ENCODE data around the gene SLC25A22.

DNA sequence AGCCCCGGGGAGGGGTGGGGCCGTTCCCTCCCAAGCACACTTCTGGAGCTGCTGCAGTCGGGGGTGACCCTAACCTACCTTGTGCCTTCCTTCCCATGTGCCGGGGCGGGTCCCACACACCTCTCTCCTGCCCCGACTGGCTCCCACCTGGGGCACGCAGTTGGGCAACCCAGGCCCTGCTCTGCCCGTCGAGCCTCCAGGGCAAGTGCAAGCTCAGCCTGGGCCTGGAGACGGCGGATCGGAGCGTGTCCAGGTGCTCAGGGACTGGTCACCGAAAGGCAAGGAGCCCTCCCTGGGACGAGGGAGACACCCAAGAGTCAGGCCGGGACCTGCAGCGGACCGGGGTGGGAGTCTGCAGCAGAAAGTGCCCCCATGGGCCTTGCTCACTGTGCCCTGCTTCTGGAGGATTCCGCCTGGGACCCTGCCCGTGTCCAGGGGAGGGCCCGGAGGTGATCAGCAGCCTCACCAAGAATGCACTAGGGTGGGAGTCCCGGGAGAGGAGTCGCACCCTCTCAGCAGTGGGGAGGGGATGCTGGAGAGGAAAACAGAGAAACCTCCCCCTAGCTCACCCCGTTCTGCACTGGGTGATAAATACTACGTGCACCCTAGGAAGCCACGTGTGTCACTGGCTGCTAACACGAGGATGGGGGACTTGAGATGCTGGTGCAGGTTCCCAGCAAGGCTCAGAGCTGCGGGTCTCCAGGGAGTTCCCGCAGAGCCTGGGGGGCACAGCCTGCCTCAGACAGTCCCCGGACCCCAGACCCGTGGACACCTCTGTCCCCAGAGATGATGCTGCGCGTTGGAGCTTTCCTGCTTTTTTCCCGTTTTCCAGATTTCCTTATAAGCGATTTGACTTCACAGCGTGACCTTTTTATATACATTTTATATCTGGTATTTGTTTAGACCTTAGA is 15.6 kb downstream of the SLC25A22 start:
- TF ChIP-seq CTCF (IDR thresholded peaks at IDR 0.05; ENCODE audit: low read length) (no peak), EZH2 (IDR thresholded peaks at IDR 0.05; ENCODE audit: borderline replicate concordance, low read length) (no peak)
